ENCODE data around the gene UQCRC2. TPM values are rescaled to one million over a fixed set of nuclear protein-coding genes. Genes with fewer than 3 reads are reported as not detected.

Gene UQCRC2
- polyA plus RNA-seq, 2 of the 4 experiments (the other 2 are of a cell fraction) = 237 to 295 TPM

DNA sequence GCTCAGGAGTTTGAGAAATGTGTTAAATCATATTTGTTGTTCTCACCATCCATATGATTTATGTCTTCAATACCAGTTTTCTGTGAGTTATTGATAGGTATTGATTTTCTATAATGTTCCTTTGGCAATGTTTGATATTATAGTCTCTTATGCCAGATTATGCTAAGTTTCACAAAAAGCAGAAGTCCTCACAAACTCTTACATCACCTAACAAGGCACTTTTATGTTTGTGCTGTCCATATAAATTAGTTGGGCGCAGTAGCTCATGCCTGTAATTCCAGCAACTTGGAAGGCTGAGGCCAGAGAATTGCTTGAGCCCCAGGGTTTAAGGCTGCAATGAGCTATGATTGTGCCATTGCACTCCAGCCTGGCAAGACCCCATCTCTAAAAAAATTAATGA lies 12.6 kb upstream of the UQCRC2 start:
- no peak for FAIRE-seq
- CTCF ChIA-PET = no interaction called here

DNA sequence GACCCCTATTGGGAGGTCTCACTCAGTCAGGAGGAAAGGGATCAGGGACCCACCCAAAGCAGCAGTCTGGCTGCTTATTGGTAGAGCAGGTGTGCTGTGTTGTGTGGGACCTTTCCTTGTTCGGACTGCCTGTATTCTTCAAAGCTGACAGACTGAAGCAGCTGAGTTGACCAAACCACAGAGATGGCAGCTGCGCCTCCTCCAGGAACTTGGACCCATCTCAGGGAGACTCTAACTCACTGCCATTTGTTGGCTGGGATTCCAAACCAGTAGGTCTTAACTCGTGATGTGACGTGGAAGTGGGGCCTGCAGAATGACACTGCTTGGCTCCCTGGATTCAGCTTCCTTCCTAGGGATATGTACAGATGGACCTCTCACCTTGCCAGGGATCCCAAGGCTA lies 9.6 kb upstream of the UQCRC2 start:
- Histone ChIP-seq H3K27ac (no peak overlapping the region), H3K4me1 (no peaks in the 10 kb centered on the region), H3K9me3 (no peaks in the 10 kb centered on the region), H3K4me2 (no peak overlapping the region), H3K4me3 (no peak overlapping the region)
- TF ChIP-seq HOXA7 (CRISPR knock-in tag; IDR thresholded peaks at IDR 0.05) = no peak
- no peak for TF ChIP-seq NFE2L2 (conservative IDR thresholded peaks at IDR 0.05; ENCODE audit: low read length)
- no peak for TF ChIP-seq HEYL (CRISPR knock-in tag; IDR thresholded peaks at IDR 0.05)
- no peak for TF ChIP-seq FOSL2 (IDR thresholded peaks at IDR 0.05)
- no peak for TF ChIP-seq FOSL2 (CRISPR knock-in tag; IDR thresholded peaks at IDR 0.05)
- no peak for TF ChIP-seq USF2 (IDR thresholded peaks at IDR 0.05)
- TF ChIP-seq EHMT2 (IDR thresholded peaks at IDR 0.05; ENCODE audit: low read depth) = no peak
- 42% methylated on average over 2 of the region's 4 CpGs for WGBS (ENCODE audit: missing lambda C conversion rate)
- POLR2A ChIA-PET = no interaction called here
- DNase-seq (ENCODE audit: low read depth in 1 of 2, low spot score in 1 of 2) = no peak
- ATAC-seq = no peak
- CTCF ChIA-PET = interaction anchor here (1.0 to 2.9 kb wide), 3 partner anchors 134 to 245 kb away, joined by 3 to 15 read pairs (median 7); no protein-coding TSS in a partner anchor
- no peak for FAIRE-seq

More for the DNA sequence above, 12.6 kb upstream of the UQCRC2 start:
- no peak for ATAC-seq
- H3K4me2 ChIP-seq = no peak overlapping the region
- H3K4me3 ChIP-seq = no peak overlapping the region
- no peak for DNase-seq (ENCODE audit: low read depth in 1 of 2, low spot score in 1 of 2)
- H3K27ac ChIP-seq = no peak overlapping the region
- no peaks in the 10 kb centered on the region for H3K9me3 ChIP-seq
- TF ChIP-seq HOXA7 (CRISPR knock-in tag; IDR thresholded peaks at IDR 0.05) (no peak), GATA3 (IDR thresholded peaks at IDR 0.05; ENCODE audit: borderline replicate concordance) (no peak), KDM5A (IDR thresholded peaks at IDR 0.05) (no peak), USF2 (IDR thresholded peaks at IDR 0.05) (no peak), CEBPB (IDR thresholded peaks at IDR 0.05) (no peak), CBX8 (IDR thresholded peaks at IDR 0.05) (no peak), FOXS1 (CRISPR knock-in tag; IDR thresholded peaks at IDR 0.05) (no peak), TP53 (CRISPR knock-in tag; IDR thresholded peaks at IDR 0.05) (no peak), JUNB (IDR thresholded peaks at IDR 0.05) (no peak), NFE2L2 (conservative IDR thresholded peaks at IDR 0.05; ENCODE audit: low read length) (no peak), HDAC2 (IDR thresholded peaks at IDR 0.05) (no peak), CBX2 (IDR thresholded peaks at IDR 0.05; ENCODE audit: borderline replicate concordance, low read depth) (no peak), PBX3 (IDR thresholded peaks at IDR 0.05) (no peak), RAD21 (conservative IDR thresholded peaks at IDR 0.05 in 1 of 2, IDR thresholded peaks at IDR 0.05 in 1 of 2) (no peak), NR3C1 (IDR thresholded peaks at IDR 0.05) (no peak), POLR2A (IDR thresholded peaks at IDR 0.05; ENCODE audit: low read length) (no peak)
- TF ChIP-seq, protein P1, sequence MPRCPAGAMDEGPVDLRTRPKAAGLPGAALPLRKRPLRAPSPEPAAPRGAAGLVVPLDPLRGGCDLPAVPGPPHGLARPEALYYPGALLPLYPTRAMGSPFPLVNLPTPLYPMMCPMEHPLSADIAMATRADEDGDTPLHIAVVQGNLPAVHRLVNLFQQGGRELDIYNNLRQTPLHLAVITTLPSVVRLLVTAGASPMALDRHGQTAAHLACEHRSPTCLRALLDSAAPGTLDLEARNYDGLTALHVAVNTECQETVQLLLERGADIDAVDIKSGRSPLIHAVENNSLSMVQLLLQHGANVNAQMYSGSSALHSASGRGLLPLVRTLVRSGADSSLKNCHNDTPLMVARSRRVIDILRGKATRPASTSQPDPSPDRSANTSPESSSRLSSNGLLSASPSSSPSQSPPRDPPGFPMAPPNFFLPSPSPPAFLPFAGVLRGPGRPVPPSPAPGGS (IDR thresholded peaks at IDR 0.05) = no peak
- TF ChIP-seq, protein P2, sequence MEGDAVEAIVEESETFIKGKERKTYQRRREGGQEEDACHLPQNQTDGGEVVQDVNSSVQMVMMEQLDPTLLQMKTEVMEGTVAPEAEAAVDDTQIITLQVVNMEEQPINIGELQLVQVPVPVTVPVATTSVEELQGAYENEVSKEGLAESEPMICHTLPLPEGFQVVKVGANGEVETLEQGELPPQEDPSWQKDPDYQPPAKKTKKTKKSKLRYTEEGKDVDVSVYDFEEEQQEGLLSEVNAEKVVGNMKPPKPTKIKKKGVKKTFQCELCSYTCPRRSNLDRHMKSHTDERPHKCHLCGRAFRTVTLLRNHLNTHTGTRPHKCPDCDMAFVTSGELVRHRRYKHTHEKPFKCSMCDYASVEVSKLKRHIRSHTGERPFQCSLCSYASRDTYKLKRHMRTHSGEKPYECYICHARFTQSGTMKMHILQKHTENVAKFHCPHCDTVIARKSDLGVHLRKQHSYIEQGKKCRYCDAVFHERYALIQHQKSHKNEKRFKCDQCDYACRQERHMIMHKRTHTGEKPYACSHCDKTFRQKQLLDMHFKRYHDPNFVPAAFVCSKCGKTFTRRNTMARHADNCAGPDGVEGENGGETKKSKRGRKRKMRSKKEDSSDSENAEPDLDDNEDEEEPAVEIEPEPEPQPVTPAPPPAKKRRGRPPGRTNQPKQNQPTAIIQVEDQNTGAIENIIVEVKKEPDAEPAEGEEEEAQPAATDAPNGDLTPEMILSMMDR (IDR thresholded peaks at IDR 0.05) = no peak
- H3K4me1 ChIP-seq = peaks cover 14% of the 10 kb centered on the region
- POLR2A ChIA-PET = no interaction called here
- WGBS (ENCODE audit: missing lambda C conversion rate) = 74% methylated on average over 1 of the region's 1 CpG
